HS-27A (cell line): ENCODE data around the gene NPBWR2.
"Not testable (repeated sequence)": the region's sequence is repeated elsewhere in the genome, so short reads cannot be mapped to it uniquely, and the experiment has no call there.

Source experiments
- DNase-seq: peaks from one replicate; pipeline ENCODE4 v3.0.0-alpha.2; 2012; ENCODE audit warnings: low read depth, missing footprints

NPBWR2 gene

GRCh38 chr20:64143018-64143801 is 35.8 kb upstream of the NPBWR2 start:
- DNase-seq = no peak

DNA sequence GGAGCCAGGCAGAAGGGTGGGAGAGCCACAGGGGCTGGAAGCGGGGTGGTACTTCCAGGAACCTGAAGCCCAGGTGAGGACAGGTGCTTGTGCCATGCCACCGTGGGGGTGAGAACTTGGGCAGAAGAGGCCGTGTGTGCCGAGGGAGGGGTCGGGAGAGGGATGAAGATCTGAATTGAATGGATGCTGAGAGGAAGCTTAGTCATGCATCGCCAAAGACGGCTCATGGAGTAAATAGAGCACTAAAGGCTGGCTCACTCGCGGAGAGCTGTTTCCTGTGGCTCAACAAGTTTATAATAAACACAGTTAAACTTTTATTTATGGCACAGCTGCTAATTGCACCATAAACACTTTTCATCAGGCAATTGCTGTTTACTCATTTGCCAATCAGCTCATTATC is 35.2 kb upstream of the NPBWR2 start:
- no peak for DNase-seq

- no peak for DNase-seq
These were observed 33.6 kb upstream of the NPBWR2 start for GRCh38 chr20:64140956-64141355.

GRCh38 chr20:64140061-64140931 is 32.9 kb upstream of the NPBWR2 start:
- DNase-seq = no peak

GRCh38 chr20:64139199-64140060 is 32.1 kb upstream of the NPBWR2 start:
- DNase-seq = no peak

GRCh38 chr20:64138276-64138815 is 31.0 kb upstream of the NPBWR2 start:
- DNase-seq = no peak

DNA sequence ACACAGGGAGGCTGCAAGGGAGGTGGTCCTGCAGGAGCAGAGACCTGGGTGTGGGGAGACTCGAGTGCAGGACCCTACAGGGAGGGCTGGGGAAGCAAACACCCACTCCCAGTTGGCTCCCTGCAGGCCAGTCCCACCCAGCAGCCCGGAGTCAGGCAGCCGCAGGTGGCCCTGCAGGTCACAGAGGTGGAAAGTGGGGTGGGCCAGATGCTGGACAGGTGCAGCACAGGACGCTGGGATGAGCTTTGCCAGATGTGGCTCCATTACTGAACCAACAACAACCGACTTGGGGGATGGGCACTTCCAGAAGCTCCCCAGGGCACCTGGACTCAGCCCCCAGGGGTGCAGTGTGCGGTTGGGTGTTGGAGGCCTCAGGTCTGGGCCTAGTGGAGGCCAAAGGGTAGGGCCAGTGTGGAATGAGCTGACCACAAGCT is 30.2 kb upstream of the NPBWR2 start:
- no peak for DNase-seq

- no peak for DNase-seq
These were observed 28.8 kb upstream of the NPBWR2 start for GRCh38 chr20:64136004-64136710.

GRCh38 chr20:64134744-64135143 is 27.4 kb upstream of the NPBWR2 start:
- DNase-seq = not testable (repeated sequence)

DNA sequence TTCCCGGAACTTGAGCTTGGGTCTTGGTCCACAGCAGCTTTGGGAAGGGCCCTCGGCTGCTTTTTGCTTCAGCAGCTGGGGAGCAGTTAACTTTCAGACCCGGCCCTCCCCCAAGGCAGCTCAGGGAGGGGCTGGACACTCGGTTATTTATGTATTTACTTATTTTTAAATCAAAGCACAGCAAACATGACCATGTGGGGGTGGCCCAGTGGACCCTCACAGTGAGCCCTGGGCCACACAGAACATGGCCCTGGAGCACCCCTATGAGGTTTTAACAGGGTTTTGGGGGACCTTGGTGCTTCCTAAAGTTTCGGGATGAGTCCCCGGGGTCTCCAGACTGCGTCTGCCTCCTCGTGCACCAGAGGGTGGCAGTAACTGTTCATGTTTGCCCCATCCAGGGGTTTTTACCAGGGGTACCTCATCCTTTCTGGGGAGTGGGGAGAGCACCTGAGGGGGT is 26.6 kb upstream of the NPBWR2 start:
- no peak for DNase-seq

- DNase-seq = no peak
These were observed 24.0 kb upstream of the NPBWR2 start for GRCh38 chr20:64131406-64131805.

GRCh38 chr20:64130876-64131275 is 23.5 kb upstream of the NPBWR2 start:
- no peak for DNase-seq

DNA sequence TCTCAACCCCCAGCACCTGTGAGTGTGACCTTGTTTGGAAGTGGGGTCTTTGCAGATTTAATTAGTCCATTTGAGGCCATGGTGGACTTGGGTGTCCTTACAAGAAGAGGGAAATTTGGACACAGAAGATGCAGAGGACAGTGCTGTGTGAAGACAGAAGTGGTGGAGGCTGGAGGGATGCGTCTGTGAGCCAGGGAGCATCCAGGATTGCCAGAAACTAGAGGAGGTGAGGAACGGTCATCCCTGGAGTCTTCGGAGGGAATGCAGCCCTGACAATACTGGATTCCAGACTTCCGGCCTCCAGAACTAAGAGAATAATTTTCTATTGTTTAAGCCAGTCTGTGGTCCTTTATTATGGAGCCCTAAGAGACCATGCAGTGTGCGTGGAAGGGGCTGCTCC is 22.9 kb upstream of the NPBWR2 start:
- DNase-seq = no peak

DNA sequence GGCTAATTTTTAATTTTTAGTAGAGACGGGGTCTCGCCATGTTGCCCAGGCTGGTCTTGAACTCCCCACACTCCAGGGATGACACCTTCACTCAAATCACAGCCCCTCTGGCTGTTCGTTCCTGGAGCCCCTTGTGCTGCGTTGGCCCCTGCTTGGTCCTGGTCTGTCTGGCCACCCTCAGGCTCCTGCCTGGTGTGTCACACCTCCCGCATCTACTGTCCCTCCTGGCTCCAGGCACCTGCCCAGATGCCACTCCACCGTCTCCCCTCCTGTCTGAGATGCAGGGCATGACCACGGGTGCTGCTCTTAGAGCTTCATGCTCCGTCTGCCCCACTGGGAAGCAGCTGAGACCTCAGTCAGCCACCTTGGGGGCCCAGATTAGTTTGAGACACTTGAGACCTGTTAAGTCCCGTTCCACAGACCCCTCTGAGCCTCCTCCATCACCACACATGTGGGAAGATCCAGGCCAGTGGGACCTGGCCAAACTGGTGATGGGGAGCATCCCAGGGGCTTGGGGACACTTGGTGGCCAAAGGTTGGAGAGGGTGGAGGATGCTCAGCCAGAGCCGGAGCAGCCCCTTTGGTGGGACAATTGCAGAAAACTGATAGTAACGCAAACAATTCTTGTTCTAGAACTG is 21.9 kb upstream of the NPBWR2 start:
- no peak for DNase-seq

DNA sequence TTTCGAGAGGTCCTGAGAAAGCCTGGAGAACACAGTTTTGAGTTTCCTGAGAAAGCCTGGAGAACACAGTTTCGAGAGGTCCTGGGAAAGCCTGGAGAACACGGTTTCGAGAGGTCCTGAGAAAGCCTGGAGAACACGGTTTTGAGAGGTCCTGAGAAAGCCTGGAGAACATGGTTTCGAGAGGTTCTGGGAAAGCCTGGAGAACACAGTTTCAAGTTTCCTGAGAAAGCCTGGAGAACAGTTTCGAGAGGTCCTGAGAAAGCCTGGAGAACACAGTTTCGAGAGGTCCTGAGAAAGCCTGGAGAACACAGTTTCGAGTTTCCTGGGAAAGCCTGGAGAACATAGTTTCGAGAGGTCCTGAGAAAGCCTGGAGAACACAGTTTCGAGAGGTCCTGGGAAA is 16.2 kb upstream of the NPBWR2 start:
- DNase-seq = not testable (repeated sequence)

DNA sequence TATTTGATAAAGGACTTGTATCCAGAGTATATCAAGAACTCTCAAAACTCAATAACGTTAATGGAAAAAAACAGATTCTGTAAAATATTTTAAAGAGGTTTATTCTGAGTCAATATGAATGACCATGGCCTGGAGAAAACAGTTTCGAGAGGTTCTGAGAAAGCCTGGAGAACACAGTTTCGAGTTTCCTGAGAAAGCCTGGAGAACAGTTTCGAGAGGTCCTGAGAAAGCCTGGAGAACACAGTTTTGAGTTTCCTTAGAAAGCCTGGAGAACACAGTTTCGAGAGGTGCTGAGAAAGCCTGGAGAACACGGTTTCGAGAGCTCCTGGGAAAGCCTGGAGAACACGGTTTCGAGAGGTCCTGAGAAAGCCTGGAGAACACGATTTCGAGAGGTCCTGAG is 15.6 kb upstream of the NPBWR2 start:
- not testable (repeated sequence) for DNase-seq

- no peak for DNase-seq
These were observed 14.2 kb upstream of the NPBWR2 start for GRCh38 chr20:64121586-64121985.

- no peak for DNase-seq
These were observed 12.4 kb upstream of the NPBWR2 start for GRCh38 chr20:64119681-64120341.

DNA sequence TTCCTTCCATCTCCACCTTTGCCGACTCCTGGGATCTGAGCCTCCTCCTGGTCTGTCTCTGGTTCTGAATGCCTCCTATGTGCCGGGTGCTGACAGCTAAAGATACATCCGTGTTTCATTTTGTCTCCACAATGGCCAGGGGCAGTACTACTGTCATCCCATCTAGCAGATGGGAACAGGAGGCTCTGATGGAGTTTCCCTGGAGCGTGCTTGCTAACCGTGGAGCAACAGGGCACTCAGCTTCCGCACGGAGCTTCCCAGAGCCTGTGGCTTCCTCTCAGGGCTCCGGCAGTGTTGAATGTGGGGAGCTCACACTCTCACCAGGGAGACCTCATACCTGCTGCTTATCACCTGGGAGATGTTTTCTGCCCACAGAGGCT is 11.9 kb upstream of the NPBWR2 start:
- no peak for DNase-seq

DNA sequence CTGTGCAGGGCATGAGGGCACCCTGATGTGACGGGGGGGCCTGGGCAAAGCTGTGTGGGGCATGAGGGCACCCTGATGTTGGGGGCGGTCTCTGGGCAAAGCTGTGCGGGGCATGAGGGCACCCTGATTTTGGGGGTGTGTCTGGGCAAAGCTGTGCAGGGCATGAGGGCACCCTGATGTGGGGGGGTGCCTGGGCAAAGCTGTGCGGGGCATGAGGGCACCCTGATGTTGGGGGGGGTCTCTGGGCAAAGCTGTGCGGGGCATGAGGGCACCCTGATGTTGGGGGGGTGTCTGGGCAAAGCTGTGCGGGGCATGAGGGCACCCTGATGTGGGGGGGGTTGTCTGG is 10.0 kb upstream of the NPBWR2 start:
- DNase-seq = not testable (repeated sequence)
